Right lobe of liver (tissue), 4 donors: ENCODE results near the gene GABRR1.

ENCODE experiments used
- CTCF ChIP-seq, 4 donors: fragments of 200-600 bp in 3 of 4; fragments of 450-650 bp in 1 of 4; IDR thresholded peaks; one replicate each; pipeline versions ENCODE4 v1.5.1 to v1.8.0; 2016 to 2022; ENCODE audit warnings: antibody characterized with exemption in 4 of 4, mild to moderate bottlenecking in 2 of 4
- POLR2A ChIP-seq: fragments of 450-650 bp; IDR thresholded peaks from one replicate; pipeline ENCODE4 v1.6.1; 2017; ENCODE audit warnings: antibody characterized with exemption, mild to moderate bottlenecking
- donor health status: DM: no; HTN: no; CAD: no.
- donor health status: DM: no; HTN: no; CAD: no.
- donor health status: DM: no; HTN: yes; CAD: no.

GRCh38 chr6:89144354-89144906 is 72.7 kb downstream of the GABRR1 start:
- no peak for TF ChIP-seq CTCF (IDR thresholded peaks at IDR 0.05)
- no peak for TF ChIP-seq POLR2A
